Hematopoietic multipotent progenitor cell treated with erythropoietin and hydrocortisone succinate and interleukin-3 and kit ligand, for 4 days (in vitro differentiated cells): Measurements from ENCODE around the gene DOK4.
"Not testable (repeated sequence)": the region's sequence is repeated elsewhere in the genome, so short reads cannot be mapped to it uniquely, and the experiment has no call there.

Experiments used
- DNase-seq: peaks from one replicate; pipeline ENCODE4 v3.0.0-alpha.2; 2015

DOK4 gene

GRCh38 chr16:57500578-57501111 lies 14.4 kb upstream of the DOK4 start:
- peak; percentile 39 for DNase-seq

GRCh38 chr16:57499941-57500340 lies 13.6 kb upstream of the DOK4 start:
- DNase-seq, result not testable (repeated sequence)

GRCh38 chr16:57498031-57498430 lies 11.7 kb upstream of the DOK4 start:
- no peak for DNase-seq

GRCh38 chr16:57497121-57497520 lies 10.8 kb upstream of the DOK4 start:
- no peak for DNase-seq

DNA sequence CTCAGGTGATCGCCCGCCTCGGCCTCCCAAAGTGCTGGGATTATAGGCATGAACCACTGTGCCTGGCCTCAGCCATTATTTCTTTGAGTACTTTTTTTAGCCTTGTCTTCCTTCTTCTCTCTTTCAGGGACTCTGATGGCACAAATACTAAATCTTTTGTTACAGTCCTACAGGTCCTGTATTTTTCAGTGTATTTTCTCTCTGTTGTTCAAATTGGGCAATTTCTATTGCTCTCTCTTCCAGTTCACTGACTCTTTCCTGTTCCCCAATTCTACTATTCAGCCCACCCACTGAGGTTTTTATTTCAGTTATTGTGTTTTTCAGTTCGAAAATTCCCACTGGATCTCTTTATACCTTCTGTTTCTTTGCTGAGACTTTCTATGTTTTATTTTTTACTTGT lies 7.5 kb upstream of the DOK4 start:
- DNase-seq, result no peak

- DNase-seq, result no peak
These were observed 2.9 kb upstream of the DOK4 start for GRCh38 chr16:57489229-57489628.

DNA sequence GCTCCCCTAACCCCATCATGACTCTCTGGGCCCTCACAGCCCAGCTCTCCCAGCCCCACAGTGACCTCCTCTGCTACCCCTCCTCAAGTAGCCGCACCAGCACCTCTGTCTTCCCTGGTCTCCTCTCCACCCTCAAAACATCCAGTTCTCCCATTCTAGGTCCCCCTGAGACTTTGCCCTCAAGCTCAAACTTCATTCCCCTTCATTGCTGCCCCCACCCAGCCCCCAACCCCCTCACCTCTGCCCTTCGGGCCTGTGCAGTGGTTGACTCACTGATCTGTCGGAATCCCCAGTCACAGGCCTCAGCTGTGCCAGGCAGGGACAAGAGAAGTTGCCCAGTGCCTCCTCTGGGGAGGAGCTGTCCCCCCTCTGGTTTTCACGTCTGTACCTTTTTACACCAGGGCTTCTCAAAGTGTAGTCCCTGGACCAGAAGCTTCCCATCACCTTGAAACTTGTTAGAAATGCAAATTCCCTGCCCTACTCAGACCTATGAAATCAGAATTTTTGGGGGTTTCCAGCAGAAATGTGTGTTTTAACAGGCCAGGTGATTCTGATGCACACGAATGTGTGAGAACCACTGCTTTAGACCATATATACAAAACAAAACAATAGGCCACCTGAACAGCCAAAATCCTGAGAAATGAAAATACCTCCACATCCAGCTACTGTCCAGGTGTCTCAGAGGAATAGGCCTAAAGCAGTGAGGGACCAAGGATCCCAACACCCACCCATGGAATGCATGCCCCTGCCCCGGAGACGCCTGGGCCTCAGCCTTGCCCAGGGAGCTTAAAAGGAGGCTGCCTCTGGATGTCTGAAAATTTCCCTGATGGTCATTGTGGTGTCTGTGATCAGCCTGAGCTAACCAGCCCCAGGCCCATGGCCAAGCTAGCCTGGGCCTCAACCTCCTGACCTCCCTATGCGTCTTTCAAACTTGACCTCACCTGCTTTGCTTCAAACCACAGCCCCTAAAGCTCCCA lies 853 bp upstream of the DOK4 start:
- no peak for DNase-seq

DNA sequence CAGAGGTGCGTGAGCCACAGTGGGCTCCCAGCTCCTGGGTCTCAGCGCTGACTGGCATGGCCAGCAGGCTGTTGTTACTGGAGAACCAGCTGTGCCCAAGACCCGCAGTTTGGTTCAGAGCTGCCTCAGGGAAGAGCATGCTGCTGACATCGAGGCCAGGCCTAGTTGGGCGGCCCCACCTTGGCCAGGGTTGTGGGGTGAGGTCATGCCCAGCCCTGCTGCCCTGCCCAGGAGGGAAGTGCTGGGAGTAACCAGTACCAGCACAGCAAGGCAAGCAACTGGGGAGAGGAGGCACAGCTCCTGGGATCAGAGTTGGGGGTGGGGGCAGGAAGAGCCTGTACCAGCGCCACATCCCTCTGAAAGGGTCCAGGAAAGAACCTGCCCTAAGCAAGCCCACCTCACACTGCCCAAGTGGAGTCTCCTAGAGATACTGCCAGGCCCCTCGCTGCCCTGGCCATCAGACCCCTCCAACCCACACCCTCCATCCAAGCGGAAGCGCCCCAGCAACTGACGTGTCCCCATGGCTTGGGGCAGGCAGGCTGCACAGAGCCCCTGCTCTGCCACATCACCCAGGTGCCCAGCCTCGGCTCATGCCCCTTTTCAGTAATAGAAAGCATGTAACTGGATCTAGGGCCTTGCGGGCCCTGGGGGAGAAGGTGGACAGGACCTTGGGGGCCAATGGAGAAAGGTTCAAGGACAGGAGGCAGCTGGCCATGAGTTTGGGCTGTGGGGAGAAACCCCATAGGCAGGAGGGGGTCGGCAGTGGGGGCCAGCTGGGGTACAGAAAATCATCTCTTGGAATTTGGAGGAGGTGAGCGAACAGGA lies 990 bp downstream of the DOK4 start:
- DNase-seq, result no peak

- DNase-seq, result no peak
These were observed 1.7 kb downstream of the DOK4 start for GRCh38 chr16:57484515-57485005.

- no peak for DNase-seq
These were observed 2.4 kb downstream of the DOK4 start for GRCh38 chr16:57483725-57484514.

DNA sequence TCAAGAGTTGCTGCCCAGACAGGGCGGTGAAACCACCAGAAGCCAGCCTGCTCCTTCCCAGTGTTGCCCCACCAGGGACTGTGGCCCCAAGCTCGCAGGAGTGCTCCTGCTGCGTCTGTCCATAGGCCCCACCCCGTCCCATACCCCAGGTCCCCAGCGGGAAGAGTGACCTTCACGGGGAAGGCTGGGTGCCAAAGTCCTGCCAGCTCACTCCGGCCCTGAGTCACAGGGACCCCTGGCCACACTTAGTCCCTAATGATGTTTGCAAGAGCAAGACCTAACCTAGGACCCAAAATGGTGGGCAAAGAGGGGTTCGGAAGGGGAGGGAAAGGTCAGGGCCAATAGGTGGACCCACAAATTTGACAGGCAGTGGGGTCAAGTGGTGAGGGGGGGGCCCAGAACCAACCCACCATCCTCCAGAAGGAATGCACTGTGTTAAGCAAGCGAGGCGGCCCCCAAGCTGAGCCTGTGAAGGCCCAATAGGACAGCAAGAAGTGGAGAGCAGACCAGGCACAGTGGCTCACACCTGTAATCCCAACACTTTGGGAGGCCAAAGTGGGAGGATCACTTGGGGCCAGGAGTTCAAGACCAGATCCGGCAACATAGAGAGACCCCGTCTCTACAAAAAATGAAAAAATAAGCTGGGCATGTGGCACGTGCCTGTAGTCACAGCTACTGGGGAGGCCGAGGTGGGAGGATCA lies 3.3 kb downstream of the DOK4 start:
- no peak for DNase-seq

GRCh38 chr16:57481421-57481820 lies 4.9 kb downstream of the DOK4 start:
- no peak for DNase-seq

GRCh38 chr16:57480754-57481230 lies 5.5 kb downstream of the DOK4 start:
- DNase-seq, result no peak

DNA sequence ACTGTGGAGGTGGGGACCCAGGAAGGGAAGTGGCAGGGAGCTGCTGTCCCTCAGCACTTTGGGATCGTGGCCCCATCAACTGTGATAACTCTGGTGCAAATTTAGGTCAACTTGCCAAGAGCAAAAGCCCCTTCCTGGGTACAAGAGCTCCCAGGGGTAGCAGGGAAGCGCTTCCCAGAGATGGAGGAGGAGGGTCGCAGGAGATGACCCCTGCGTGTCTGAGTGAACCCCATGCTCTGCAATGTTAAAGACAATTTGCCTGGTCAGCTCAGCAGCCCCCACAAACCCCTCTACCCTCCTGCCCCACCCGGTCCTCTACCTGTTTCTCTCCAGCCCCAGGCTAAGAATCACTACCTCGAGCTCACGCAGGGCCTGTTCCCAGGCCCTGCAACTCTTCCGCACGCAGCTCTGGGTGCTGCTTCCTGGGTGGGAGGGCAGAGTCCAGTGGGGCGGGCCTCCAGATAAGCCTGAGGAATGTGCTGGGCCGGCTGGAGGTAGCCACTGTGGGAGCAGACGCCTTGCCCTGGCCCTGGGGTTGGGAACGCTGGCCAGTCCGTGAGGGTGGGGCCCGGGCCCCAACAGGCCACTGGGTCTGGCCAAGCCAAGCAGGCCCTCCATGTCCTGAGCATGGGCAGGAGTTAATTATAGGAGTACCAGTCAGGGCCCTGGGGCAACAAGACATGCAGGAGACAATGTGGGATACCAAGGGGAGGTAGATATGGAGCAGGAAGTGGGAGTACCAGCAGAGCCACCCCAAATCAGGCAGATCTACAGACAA lies 6.1 kb downstream of the DOK4 start:
- no peak for DNase-seq

- DNase-seq, result no peak
These were observed 6.9 kb downstream of the DOK4 start for GRCh38 chr16:57479205-57479975.

DNA sequence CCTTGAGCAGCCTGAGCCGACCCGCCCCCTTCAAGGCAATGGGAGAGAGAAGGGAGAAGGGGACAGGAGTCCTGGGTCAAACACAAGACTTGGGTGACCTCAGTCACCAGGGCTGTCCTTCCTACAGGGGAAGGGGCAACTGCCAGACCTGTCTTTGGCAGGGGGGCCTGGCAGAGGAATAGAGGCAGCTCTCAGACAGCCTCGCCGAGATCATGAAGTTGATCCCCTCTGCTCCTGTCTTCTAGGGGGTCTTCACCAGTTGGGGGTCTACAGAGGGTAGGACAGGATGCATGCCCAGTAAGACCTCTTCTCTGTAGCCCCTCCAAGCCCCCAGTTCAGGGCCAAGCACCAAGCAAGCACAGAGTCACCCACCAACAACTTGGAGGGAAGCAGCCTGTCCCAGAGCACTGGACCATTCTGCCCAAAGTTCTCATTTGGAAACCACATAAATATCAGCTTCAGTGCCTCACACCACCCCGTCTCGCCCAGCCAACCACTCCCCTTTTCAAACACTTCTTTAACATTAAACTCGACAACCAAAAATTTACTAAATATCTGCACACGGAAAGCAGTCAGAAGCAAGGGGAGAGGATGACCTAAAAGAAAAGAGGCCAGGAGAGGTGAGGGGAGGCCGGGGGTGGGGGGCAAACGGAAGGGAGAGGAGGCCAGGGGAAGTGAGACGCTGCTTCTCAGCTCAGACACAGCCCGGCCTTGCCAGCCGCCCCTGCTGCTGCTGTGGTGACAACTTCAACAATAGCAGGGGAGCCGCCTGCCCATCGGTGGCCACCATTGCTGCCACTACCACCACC lies 7.7 kb downstream of the DOK4 start:
- no peak for DNase-seq

DNA sequence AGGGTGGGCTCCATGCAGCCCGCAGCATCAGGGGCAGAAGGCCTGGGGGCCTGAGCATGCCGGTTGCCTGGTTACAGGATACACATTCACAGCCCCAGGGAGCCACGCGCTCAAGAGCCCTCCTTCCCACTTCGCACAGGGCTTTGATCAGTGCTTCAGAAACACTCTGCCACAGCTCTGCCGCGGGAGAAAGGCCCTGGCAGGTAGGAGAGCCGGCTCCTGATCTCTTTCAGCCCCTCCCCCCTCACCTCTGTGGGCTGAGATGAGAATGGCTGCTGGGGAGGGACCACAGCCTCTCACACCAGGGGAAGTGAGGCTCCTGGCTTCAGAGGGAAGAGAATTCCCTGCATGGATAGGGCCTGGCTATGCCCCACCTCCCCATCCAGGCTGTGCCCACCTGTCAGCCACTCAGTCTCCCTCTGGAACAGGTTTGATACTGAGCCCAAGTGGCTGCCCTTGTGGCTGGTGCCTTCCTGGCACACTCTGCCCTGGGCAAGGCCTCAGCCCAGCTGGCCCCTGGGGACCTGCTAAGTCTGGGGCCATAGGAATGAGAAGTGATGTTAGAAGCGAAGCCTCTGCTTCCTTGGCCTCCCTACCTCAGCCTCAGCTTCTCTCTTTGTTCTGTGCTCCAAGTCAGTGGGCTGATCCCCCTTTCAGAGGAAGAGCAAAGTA lies 8.6 kb downstream of the DOK4 start:
- no peak for DNase-seq

DNA sequence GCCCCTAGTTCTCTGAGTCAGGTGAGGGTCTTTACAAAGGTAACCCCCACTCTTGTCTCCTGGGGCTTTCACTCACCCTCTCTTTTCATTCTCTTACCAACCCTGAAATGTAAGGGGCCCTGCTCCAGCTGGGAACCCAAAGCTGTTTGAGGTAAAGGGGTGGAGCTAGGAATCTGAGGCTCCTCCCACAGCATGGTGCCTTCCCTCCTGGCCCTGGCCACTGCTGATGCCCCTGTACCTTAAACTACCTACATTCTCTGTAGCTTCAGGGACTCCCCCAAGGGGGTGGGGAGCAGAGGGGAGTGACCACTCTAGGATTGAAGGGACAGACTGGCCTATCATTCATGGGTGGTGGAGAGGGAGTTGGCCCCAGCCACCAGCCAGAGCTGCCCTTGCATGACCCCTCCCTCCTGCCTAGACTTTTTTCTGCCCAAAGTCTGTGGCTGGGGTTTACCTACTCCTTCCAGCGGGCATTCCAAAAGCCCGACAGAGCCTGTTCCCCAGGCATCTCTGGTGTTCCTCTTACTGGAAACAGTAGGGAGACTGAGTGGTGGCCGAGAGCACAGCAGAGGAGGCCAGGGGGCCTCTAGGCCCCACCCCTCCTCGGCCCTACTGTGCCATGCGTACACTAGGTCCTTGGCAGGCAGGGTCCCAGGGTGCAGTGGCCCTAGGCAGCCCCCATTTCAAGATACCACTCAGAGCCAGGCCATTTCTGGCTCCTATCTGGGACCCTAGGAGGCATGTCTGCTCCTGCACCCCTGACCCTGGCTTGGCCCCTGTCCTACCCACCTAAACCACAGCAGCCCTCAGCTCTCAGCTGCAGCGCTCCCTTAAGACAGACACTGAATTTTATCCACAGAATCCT lies 9.5 kb downstream of the DOK4 start:
- DNase-seq, result peak; percentile 39
